Measurements from ENCODE around the gene TMEM74B. TPM values are rescaled to one million over a fixed set of nuclear protein-coding genes. Genes with fewer than 3 reads are reported as not detected.
A peak's percentile ranks its signal among the peaks of the same experiment; 100 is the strongest.

Gene TMEM74B
- total and polyA plus RNA-seq, 9 of the 15 experiments (the other 6 are each of a cell fraction or from before 2014, with no cell fraction given) = 0.24 to 19.0 (median 7.5) TPM

DNA sequence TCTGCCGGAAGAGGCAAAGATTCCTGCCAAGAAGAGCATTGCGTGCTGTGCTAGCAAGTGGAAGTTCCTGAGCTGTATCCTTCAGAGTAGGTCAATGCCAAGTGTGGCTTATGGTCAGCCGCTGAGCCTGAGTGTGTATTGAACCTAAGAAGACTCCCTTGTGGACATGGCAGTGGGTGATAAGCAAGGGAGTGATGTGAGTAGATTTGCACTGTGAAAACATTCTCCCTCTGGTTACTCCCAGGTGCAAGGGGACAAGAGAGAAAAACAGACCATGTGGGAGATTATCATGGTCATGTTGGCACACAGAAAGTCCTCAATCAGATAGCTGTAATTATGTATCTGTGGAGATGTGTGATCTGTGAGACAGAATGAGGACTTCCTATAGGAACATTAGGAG, 6.1 kb upstream of the TMEM74B start (continued):
- TF ChIP-seq TFAM (CRISPR knock-in tag; conservative IDR thresholded peaks at IDR 0.05) = no peak
- no peak for TF ChIP-seq SRSF3 (IDR thresholded peaks at IDR 0.05; ENCODE audit: insufficient read depth, low read length)
- 0 out of 2 replicates have a peak, but pooled peaks have one; percentile 37 for TF ChIP-seq PML (IDR thresholded peaks at IDR 0.05; ENCODE audit: low read length)
- no peak for TF ChIP-seq PKNOX1 (IDR thresholded peaks at IDR 0.05)
- TF ChIP-seq ETV5 (CRISPR knock-in tag; IDR thresholded peaks at IDR 0.05; ENCODE audit: low read depth) = 0 out of 2 replicates have a peak, but pooled peaks have one; percentile 10
- no peak for TF ChIP-seq TBP (optimal IDR thresholded peaks at IDR 0.05; ENCODE audit: low read depth, low read length)
- TF ChIP-seq TEAD1 (CRISPR knock-in tag; IDR thresholded peaks at IDR 0.05) = 0 out of 4 replicates have a peak, but pooled peaks of 1 of the 2 experiments have one; percentile 20
- peak; percentile 88 for TF ChIP-seq TCF3 (CRISPR knock-in tag; IDR thresholded peaks at IDR 0.05)
- TF ChIP-seq MAFF (IDR thresholded peaks at IDR 0.05; ENCODE audit: low read length) = no peak
- no peak for TF ChIP-seq BRCA1 (IDR thresholded peaks at IDR 0.05)
- TF ChIP-seq BRCA1 (CRISPR knock-in tag; IDR thresholded peaks at IDR 0.05) = no peak
- no peak for TF ChIP-seq RAD51 (IDR thresholded peaks at IDR 0.05; ENCODE audit: borderline replicate concordance, low read depth)
- TF ChIP-seq TEAD4 (IDR thresholded peaks at IDR 0.05; ENCODE audit: low read length) = peak; percentile 68
- TF ChIP-seq TEAD4 (CRISPR knock-in tag; IDR thresholded peaks at IDR 0.05; ENCODE audit: borderline replicate concordance) = no peak
- no peak for TF ChIP-seq MCM2 (IDR thresholded peaks at IDR 0.05; ENCODE audit: low read depth)
- TF ChIP-seq CBFA2T2 (conservative IDR thresholded peaks at IDR 0.05) = peak; percentile 88
- TF ChIP-seq, protein P1, sequence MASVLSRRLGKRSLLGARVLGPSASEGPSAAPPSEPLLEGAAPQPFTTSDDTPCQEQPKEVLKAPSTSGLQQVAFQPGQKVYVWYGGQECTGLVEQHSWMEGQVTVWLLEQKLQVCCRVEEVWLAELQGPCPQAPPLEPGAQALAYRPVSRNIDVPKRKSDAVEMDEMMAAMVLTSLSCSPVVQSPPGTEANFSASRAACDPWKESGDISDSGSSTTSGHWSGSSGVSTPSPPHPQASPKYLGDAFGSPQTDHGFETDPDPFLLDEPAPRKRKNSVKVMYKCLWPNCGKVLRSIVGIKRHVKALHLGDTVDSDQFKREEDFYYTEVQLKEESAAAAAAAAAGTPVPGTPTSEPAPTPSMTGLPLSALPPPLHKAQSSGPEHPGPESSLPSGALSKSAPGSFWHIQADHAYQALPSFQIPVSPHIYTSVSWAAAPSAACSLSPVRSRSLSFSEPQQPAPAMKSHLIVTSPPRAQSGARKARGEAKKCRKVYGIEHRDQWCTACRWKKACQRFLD (CRISPR knock-in tag; IDR thresholded peaks at IDR 0.05) = 0 out of 2 replicates have a peak, but pooled peaks have one; percentile 21
- no peak for TF ChIP-seq SMC3 (conservative IDR thresholded peaks at IDR 0.05; ENCODE audit: insufficient read depth, low read depth, low read length)
- TF ChIP-seq HDAC3 (IDR thresholded peaks at IDR 0.05; ENCODE audit: borderline replicate concordance, partially characterized antibody) = no peak
- no peak for TF ChIP-seq ZNF830 (CRISPR knock-in tag; IDR thresholded peaks at IDR 0.05)
- TF ChIP-seq C11orf30 (IDR thresholded peaks at IDR 0.05; ENCODE audit: low read depth) = 0 out of 2 replicates have a peak, but pooled peaks have one; percentile 16
- TF ChIP-seq KDM1A (IDR thresholded peaks at IDR 0.05) = peak; percentile 46 to 65; a peak in 2 of 4 replicates
- no peak for TF ChIP-seq POLR2H (tag; IDR thresholded peaks at IDR 0.05; ENCODE audit: low read depth)
- TF ChIP-seq NKRF (IDR thresholded peaks at IDR 0.05; ENCODE audit: borderline replicate concordance) = no peak
- no peak for TF ChIP-seq KAT2B (IDR thresholded peaks at IDR 0.05; ENCODE audit: low read depth, low read length)
- TF ChIP-seq GABPB1 (CRISPR knock-in tag; IDR thresholded peaks at IDR 0.05) = no peak

Data from K562 (cell line).